AG09319 (cell line): ENCODE data around the gene ISG15.
A peak's percentile ranks its signal among the peaks of the same experiment; 100 is the strongest.
"Not testable (repeated sequence)": the region's sequence is repeated elsewhere in the genome, so short reads cannot be mapped to it uniquely, and the experiment has no call there.

Source experiments
- DNase-seq: peaks from one replicate; pipeline ENCODE4 v3.0.0-alpha.2; 2010; ENCODE audit warnings: low read depth; ENCODE audit errors: extremely low read depth
- TF ChIP-seq, protein P1 (sequence below): IDR thresholded peaks from 2 replicates; pipeline ENCODE4 v1.5.1; 2011; ENCODE audit warnings: low read depth, mild to moderate bottlenecking, inconsistent platforms, low read length, moderate library complexity

Gene ISG15

DNA sequence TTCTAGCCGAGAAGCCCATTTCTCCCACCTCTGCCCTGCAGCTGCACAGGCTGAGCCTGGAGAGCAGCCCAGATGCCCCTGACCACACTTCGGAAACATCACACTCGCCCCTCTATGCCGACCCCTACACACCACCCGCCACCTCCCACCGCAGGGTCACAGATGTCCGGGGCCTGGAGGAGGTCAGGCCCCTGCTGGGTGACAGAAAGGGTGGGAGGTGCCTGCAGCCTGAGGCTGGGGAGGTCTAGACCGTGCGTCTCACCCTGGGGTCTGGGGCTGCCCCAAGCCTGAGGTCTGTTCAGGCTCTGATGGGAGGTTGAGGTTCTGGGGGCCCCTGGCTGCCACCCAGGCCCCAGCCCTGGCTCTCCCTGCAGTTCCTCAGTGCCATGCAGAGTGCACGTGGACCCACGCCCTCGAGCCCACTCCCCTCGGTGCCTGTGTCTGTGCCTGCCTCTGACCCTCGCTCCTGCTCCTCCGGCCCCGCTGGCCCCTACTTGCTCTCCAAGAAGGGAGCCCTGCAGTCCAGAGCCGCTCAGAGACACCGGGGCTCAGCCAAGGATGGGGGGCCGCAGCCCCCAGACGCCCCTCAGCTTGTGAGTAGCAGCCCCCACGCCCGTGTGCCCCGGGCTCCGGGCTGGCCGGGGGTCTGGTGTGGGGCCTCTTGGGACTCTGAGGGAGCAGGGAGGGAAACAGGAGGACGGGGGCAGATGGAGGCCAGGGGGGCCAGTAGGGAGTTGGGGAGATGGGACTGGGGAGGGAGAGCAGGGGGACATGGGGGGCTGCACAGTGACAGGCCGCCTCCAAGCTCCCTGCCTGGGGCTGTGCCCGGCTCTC lies 39.6 kb upstream of the ISG15 start:
- DNase-seq, result no peak
- TF ChIP-seq, protein P1, sequence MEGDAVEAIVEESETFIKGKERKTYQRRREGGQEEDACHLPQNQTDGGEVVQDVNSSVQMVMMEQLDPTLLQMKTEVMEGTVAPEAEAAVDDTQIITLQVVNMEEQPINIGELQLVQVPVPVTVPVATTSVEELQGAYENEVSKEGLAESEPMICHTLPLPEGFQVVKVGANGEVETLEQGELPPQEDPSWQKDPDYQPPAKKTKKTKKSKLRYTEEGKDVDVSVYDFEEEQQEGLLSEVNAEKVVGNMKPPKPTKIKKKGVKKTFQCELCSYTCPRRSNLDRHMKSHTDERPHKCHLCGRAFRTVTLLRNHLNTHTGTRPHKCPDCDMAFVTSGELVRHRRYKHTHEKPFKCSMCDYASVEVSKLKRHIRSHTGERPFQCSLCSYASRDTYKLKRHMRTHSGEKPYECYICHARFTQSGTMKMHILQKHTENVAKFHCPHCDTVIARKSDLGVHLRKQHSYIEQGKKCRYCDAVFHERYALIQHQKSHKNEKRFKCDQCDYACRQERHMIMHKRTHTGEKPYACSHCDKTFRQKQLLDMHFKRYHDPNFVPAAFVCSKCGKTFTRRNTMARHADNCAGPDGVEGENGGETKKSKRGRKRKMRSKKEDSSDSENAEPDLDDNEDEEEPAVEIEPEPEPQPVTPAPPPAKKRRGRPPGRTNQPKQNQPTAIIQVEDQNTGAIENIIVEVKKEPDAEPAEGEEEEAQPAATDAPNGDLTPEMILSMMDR, result no peak

DNA sequence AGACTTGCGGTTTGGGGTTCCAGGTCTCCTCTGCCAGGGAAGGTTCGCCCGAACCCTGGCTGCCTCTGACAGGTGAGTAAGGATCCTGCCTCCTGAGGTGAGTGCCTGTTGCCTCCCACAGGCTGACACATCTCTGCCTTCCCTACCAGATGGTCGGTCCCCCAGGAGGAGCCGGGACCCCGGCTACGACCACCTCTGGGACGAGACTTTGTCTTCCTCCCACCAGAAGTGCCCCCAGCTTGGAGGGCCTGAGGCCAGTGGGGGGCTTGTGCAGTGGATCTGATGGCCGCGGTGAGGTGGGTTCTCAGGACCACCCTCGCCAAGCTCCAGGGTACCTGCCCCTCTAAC lies 39.0 kb upstream of the ISG15 start:
- no peak for DNase-seq
- TF ChIP-seq, protein P1, result no peak

DNA sequence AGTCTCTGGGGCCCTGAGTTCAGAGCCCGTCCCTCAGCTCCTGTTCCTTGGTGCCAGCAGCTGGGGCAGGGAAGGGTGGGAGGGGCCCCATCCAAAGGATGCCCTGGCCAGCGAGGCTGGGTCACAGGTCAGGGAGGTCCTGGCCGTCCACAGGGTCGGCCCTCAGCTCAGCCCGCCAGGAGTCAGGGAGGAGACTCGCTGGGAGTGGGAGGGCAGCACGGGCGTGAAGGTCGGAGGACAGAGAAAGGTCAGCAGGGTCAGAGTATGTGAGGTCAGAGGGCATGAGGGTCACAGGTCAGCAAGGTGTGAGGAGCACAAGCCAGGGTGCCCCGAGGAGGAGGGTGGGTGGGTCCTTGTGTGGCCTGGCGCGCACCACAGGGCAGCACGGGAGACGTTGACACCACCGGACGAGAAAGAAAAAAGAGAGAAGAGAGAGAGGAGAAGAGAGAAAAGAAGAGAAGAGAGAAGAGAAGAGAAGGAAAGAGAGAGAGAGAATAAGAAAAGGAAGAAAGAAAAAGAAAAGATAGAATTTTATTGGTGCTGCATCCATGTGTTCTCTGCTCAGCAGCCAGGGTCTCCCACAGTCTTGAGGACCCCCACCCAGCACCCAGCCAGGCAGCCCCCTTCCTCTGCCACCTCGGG lies 38.5 kb upstream of the ISG15 start:
- TF ChIP-seq, protein P1, result no peak
- no peak for DNase-seq

DNA sequence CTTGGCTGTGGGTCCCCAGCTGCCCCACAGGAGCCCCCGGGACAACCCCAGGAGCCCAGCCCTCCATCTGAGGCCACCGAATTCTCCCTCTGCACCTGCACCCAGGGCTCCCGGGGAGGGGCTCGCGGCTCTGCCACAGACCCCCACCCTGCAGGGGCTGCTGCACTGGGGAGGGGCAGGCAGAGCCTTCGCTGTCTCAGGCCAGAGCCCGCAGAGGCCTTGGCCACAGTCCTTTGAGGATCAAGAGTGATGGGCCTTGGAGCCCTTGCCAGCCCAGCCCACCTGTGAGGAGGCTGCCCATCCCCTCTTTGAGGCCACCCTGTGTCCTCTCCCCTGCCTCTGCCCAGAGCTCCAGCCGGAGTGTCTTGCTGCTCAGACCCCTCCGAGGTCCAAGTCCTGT lies 37.9 kb upstream of the ISG15 start:
- no peak for DNase-seq
- TF ChIP-seq, protein P1, result no peak

DNA sequence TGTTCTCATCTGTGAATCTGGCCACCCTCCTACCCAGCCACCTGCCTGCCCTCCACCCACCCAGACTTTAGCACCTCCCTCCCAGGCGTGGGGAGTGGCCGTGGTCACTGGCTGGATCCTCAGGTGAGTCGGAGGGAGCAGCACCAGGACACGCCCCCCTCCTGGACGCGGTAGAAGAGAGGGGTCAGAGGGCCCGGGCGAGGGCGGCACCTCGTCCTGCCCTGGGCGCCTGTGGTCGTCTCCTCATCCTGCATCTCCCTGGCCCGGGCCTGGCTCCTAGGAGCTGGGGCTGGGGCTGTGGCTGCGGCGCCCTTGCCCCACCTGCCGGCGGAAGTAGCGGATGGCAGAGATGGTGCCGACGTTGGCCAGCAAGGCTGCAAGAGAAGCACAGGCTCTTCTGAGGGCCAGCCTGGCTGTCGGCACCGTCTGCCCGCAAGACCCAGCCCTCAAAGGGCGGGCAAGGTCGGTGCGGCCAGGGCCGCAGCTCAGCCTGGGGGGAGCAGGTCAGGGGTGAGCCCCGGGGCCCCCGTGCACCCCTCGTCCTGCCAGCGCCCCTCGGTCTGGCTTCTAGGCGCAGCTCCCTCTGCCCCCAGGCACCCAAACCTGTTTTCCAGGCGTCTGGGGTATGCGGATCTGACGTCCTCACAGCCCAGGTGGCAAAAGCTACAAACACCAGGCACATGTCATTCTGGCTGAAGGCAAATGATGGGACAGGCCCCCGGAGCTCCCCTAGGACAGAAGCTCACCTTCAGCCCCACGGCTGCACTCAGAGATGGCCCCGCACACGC lies 37.2 kb upstream of the ISG15 start:
- no peak for DNase-seq
- TF ChIP-seq, protein P1, result peak; percentile 69

DNA sequence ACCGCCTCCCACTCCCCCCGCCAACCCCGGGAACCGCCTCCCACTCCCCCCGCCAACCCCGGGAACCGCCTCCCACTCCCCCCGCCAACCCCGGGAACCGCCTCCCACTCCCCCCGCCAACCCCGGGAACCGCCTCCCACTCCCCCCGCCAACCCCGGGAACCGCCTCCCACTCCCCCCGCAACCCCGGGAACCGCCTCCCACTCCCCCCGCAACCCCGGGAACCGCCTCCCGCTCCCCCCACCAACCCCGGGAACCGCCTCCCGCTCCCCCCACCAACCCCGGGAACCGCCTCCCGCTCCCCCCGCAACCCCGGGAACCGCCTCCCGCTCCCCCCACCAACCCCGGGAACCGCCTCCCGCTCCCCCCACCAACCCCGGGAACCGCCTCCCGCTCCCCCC lies 36.5 kb upstream of the ISG15 start:
- DNase-seq, result not testable (repeated sequence)

DNA sequence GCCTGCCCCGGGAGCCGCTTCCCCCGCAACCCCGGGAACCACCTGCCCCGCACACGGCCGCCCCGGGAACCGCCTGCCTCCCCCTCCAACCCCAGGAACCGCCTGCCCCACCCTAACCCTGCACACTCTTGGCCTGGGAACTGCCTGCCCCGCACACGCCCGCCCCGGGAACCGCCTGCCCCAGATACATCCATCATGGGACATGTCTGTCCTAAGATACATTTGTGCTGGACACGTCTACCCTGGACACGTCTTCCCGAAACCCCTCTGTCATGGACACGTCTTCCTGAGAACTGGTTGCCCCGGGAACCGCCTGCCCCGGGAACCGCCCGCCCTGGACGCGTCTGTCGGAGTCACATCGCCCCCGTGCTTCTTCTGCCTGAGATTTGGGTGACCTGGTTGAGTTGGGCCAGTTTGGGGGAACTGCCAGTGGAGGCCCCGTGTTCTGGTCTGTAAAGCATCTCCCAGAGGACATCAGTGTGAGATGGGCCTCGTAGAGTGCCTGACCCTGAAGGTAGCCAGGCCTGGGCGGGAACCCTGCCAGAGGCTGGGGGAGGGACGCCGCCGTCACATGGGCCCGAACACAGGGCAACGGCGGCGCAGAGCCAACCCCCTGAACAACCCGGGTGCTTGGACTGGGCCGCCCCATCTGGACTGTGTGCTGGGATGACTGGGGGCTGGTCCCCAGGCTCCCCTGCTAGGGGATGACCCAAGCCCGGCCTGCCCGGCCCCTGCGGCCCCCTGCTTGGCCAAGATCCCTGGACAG lies 35.0 kb upstream of the ISG15 start:
- DNase-seq, result no peak

More for the DNA sequence above, 35.0 kb upstream of the ISG15 start:
- TF ChIP-seq, protein P1, result no peak
